HG03469 (cell line): ENCODE data around the gene ASPM.
"Not testable (repeated sequence)": the region's sequence is repeated elsewhere in the genome, so short reads cannot be mapped to it uniquely, and the experiment has no call there.

ENCODE experiments used
- ATAC-seq: cut with Tn5 transposase; IDR thresholded peaks from one replicate; pipeline ENCODE4 v1.9.1; 2021; ENCODE audit warnings: mild to moderate bottlenecking, moderate library complexity, moderate number of reproducible peaks; ENCODE audit not compliant: unreplicated experiment

ASPM gene

GRCh38 chr1:197083474-197083873 lies 63.0 kb downstream of the ASPM start:
- no peak for ATAC-seq

GRCh38 chr1:197081117-197081753 lies 65.2 kb downstream of the ASPM start:
- ATAC-seq: no peak

DNA sequence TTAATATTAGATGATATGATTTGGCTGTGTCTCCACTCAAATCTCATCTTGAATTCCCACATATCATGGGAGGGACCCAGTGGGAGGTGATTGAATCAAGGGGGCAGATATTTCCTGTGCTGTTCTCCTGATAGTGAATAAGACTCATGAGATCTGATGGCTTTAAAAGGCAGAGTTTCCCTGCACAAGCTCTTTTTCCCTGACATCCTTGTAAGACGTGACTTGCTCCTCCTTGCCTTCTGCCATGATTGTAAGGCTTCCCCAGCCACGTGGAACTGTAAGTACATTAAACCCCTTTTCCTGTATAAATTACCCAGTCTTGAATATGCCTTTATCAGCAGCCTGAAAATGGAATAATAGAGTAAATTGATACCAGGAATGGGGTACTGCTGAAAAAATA lies 66.1 kb downstream of the ASPM start:
- no peak for ATAC-seq

GRCh38 chr1:197076585-197076984 lies 69.9 kb downstream of the ASPM start:
- no peak for ATAC-seq

GRCh38 chr1:197073978-197074377 lies 72.5 kb downstream of the ASPM start:
- no peak for ATAC-seq

GRCh38 chr1:197067457-197067818 lies 79.0 kb downstream of the ASPM start:
- ATAC-seq: no peak

DNA sequence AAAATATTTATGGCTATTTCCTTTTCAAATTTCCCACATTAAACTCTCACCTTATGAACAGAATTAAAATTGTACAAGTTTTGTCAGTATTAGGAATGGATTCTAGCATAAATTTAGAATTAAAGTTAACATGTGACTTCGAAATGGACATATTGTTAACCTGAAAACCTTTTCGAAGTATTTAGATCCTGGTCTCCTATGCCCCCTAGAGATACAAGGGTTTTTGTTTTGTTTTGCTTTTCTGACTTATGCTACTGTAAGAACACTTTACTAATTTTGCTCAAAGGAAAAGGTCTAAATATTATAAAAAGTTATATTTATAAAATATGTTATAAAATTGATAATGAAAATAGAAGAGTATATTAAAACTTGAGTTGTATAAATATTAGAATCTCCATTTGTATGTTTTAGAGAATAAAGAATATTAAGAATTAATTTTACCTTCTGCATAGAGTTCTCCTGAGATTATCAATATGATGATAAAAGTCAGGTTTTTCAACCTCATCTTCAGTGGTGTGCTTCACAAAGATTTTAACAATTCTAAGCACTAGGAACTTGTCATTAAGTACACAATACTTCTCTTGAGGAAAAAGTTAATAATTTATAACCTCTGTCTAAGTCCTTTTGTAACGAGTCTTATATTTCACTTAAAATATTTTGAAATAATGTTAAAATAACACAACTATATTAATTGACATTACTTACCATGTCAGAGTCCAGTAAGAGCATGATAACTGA lies 79.6 kb downstream of the ASPM start, which contains the start of gene F13B:
TSS of gene F13B (minus strand) at position 542 of the 738 bp plus-strand sequence. CDS start at position 505, 37 bp downstream.
- no peak for ATAC-seq

DNA sequence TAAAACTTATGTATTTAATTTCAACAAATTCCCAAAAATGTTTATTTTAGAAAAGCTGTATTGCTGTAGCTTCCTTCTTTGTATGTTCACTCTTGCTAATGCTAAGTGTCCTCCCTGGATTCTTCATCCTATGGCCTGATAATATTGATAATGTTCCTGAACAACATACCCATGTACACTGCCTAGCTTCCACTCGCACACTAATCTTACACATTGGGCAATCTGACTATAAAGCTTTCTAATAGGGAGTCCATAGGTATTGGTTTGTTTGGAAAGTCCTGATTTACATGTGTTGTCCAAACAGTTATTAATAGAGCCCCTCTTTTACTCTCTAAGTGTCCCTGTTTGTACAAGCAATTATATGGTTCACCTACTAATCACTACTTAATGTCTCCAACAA lies 80.2 kb downstream of the ASPM start:
- ATAC-seq: no peak

- ATAC-seq: no peak
Measured at GRCh38 chr1:197065559-197065958, 80.9 kb downstream of the ASPM start.

GRCh38 chr1:197063212-197063611 lies 83.3 kb downstream of the ASPM start:
- ATAC-seq: no peak

DNA sequence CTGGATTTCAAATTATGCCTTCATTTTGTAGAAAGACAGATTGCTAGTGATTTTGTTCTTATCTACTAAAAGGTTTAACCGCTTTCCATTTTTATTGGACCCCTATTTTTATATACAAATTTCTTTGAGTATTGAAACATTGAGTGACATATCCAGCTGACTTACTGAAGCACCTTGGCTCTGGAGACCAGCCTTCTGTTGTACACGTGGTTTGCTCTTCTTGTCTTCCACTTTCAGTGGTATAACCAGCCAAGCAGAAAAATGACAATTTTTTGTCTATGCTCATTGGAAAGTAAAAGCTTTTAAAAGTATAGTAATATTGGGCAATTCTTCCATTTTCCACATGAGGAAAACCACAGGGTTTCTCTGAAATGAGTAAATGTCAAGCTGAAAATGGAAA lies 83.8 kb downstream of the ASPM start:
- ATAC-seq: peak; percentile 91

DNA sequence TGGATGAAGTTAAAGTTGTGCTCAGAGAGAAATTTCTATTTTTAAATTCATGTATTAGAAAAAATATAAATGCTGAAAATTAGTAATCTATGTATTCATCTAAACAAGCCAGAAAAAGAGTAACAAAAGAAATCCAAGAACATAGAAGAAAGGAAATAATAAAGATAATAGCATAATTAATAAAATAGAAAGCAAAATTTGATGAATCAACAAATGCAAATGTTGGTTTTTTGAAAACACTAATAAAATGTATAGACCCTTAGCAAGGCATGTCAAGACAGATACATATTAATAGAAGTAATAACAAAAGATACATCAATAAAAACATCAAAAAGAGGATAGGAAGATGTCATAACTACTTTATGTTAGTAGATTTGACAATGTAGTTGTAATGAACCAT lies 97.4 kb downstream of the ASPM start:
- no peak for ATAC-seq

- ATAC-seq: no peak
Measured at GRCh38 chr1:197042676-197043341, 103.7 kb downstream of the ASPM start.

DNA sequence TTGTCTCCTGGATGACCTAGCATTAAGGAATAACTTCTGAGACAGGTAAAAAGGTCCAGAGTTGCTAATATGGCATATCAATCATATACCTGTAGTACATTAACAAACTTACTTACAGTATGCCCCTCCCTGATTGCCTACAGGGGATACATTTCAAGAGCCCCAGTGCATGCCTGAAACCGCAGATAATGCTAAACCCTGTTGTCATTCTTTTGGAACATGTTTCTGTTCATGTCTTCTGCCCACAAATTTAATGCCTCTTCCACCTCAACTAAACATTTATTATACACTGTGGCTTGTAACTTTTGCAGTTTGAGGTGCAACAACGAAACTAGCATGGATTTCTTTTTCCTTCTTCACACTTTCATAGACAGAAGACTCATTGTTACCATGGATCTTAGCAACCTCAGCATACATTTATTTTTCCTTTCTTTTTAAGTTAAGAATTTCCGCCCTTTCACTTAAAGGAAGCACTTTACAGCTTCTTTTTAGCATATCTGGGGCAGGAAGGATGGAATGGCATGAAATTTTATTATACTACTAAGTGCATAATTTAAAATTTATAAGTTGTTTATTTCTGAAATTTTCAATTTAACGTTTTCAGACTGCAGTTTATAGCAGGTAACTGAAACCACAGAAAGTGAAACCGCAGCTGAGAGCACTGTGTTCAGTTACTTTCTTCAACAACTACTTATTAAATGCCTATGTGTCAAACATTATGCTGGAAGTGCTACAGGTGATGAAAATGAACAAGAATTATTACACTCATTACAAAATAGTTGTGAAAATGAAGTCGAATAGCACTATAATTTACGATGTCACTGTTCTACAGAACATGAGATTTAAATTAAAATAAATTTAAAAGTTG lies 104.7 kb downstream of the ASPM start:
- peak; percentile 56 for ATAC-seq

- ATAC-seq: no peak
Measured at GRCh38 chr1:197036861-197037260, 109.6 kb downstream of the ASPM start.

DNA sequence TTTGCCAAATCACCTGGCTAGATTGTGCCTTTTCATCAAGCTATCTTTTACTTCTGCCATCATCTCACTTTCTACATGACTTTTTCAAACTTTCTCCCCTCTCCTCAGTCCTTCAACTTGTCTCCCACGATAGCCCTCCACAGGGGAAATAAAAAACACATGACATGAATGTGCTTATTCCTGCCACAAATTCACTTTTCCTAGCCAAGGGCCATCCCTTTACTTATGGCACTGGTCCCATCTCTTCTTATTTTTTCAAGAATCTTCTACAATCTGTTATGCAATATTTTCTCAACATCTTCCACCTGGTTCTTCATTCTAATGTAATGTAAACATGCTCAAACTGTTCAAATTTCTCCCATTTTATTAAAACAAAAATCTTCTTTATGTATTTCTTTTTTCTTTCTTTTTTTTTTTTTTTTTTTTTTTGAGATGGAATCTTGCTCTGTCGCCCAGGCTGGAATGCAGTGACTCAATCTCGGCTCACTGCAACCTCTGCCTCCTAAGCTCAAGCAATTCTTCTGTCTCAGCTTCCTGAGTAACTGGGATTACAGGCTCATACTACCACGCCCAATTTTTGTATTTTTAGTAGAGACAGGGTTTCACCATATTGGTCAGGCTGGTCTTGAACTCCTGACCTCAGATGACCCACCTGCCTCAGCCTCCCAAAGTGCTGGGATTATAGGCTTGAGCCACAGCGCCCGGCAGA lies 111.7 kb downstream of the ASPM start:
- ATAC-seq: not testable (repeated sequence)
